Measurements from ENCODE around the gene RBM33.

GRCh38 chr7:155788616-155789000 lies 144.1 kb downstream of the RBM33 start:
- TF ChIP-seq CTCF (IDR thresholded peaks at IDR 0.05) (no peak), EP300 (IDR thresholded peaks at IDR 0.05) (no peak), POLR2AphosphoS5 (IDR thresholded peaks at IDR 0.05) (no peak), POLR2A (IDR thresholded peaks at IDR 0.05; ENCODE audit: low read depth) (no peak)

Measured in esophagus muscularis mucosa (tissue), 4 donors.